Esophagus mucosa (tissue), 1 donor: ENCODE results near the gene LIMCH1. TPM values are rescaled to one million over a fixed set of nuclear protein-coding genes. Genes with fewer than 3 reads are reported as not detected.
"Not testable (repeated sequence)": the region's sequence is repeated elsewhere in the genome, so short reads cannot be mapped to it uniquely, and the experiment has no call there.

Experiments
- ATAC-seq: fragments of 200-7000 bp; cut with Tn5 transposase; one replicate; pipeline ENCODE4 v1.9.1; 2020
- total RNA-seq: library from RNA; stranded (reverse); gene quantifications from one replicate; pipeline ENCODE4 v1.2.4, GENCODE V29; 2023
- donor health status: DM: yes; HTN: yes; CAD: no.

Gene LIMCH1, protein sequence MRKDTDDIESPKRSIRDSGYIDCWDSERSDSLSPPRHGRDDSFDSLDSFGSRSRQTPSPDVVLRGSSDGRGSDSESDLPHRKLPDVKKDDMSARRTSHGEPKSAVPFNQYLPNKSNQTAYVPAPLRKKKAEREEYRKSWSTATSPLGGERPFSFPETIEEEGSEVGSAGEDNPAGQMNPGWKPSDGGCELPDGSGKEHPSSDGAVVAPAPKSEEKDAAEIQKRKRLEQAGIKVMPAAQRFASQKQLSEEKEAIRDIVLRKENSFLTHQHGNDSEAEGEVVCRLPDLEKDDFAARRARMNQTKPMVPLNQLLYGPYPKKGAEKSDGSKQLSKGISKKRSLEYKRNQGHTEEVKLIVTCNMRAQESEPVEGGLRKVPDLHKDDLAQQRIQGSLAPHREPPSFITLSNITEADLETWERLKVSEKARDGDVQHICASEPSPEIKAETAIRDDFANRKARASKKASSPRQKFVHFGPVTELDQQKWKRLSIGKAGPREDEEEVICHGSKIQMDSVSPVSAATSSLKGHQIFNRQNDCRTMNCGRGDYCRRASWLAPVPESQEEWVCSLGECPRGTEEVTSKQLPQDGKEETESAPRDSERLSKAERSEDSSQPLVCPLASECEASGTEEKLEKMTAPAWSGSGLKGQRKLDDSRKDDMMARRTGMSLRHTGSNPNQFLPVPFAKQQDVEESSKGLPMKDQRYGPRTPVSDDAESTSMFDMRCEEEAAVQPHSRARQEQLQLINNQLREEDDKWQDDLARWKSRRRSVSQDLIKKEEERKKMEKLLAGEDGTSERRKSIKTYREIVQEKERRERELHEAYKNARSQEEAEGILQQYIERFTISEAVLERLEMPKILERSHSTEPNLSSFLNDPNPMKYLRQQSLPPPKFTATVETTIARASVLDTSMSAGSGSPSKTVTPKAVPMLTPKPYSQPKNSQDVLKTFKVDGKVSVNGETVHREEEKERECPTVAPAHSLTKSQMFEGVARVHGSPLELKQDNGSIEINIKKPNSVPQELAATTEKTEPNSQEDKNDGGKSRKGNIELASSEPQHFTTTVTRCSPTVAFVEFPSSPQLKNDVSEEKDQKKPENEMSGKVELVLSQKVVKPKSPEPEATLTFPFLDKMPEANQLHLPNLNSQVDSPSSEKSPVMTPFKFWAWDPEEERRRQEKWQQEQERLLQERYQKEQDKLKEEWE (N-terminal part only)
- 15.5 TPM for total RNA-seq

DNA sequence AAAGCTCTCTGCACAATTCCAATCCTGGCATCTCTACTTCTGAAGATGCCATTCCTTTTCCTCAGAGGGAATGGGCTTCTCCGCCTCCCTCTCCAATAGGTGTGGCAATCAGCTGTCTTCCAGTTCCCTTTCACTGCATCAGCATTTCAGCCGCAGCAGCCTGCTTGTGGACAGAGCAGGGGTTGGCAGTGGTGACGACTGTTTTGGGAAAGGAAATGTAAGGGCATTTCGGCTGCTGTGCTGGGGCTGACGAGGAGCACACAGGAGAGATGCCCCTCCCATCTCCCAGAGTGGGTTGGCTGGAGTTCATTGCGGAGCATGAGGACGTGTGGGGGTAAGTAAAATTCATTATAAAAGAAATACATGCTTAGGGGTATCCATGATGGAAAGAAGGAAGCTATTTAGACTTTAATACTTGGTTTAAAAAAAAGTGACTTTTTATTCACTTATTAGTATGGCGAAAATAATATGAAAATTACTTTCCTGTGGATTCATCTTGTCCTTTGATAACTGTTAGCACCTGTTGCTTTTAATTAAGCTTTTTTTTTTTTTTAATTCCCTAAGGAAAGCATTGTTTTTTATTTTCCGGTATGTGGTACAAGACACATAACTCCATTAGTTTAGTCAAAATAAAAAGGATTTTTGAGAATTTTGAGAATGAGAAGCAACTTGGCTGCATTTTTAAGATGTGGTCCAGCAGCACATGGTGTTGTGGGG is at the start of gene LIMCH1:
LIMCH1 (plus strand) TSS at position 141 of the 717 bp plus-strand sequence. CDS start 67,839 bp downstream, outside the sequence.
- ATAC-seq, result no peak

DNA sequence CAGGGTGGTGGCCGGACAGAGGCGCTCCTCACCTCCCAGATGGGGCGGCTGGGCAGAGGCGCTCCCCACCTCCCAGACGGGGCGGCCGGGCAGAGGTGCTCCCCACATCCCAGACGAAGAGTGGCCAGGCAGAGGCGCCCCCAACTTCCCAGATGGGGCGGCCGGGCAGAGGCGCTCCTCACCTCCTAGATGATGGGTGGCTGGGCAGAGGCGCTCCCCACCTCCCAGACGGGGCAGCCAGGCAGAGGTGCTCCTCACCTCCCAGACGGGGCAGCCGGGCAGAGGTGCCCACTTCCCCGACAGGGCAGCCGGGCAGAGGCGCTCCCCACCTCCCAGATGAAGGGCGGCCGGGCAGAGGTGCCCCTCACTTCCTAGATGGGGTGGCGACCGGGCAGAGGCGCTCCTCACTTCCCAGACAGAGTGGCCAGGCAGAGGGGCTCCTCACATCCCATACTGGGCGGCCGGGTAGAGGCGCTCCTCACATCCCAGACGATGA is 46.8 kb upstream of the LIMCH1 start:
- not testable (repeated sequence) for ATAC-seq

DNA sequence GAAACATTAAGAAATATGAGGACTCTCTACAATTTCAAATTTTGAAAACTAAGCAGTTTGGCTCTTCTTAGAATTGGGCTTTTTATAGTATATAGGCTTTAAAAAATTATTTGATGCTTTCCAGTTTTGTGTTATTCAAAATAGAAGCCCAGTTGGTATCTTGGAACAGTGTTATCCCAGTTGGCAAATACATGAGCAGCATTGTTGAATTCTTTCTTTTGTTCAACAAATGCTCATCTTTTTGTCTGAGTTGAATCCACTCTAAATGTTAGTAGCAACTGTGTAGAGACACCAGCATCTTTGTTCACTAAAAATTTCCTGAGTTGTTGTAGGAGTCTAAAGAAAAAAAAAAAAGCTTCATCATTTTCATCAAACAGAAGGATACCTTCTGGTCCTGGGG is 41.0 kb upstream of the LIMCH1 start:
- no peak for ATAC-seq

DNA sequence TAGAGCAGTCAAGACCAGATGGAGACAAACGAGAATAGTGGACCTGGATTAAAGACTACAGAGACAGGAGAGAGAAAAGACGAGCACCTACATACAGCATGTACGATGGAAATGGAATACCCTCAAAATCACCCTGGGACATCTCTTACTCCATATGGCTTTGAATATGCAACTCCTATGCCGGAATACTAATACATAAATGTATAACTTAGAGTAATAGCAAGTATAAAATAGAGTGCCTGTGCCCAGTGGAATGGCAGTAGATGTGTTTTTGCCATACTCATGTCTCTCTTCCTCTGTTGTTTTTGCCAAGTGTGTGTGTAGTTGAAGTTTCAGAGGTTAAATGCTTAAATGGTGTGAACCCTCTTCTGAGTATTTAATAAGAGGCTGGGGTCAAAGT is 39.8 kb upstream of the LIMCH1 start:
- no peak for ATAC-seq

DNA sequence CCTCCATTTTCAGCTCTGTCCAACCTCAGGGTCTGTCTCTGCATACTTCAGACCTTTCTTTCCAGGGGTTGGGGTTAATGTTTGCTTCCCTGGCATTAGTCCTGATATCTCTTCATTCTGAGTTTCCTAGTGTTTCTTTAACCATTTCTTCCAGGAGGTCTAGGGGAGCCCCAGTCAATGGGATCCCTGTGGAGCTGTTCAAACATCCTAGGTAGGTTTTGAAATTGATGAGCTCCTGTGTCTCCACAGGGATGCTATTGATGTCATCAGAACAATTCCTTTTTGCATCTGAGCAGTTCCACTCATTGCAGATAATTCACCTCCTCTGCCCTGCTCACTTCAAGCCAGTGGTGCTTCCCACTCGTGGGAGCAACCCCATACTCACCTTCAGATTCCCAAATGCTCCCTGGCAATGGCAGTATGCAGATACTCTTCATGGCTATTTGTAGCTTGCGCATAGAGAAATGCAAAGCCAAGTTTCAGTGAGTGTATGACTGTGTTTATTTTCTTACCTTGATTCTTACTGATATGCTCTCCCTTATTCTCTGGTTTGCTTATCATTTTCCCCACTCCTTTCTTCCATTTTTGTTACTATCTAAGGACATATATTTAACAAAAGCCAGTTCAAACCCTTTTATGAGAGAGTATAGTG is 33.7 kb upstream of the LIMCH1 start:
- no peak for ATAC-seq

DNA sequence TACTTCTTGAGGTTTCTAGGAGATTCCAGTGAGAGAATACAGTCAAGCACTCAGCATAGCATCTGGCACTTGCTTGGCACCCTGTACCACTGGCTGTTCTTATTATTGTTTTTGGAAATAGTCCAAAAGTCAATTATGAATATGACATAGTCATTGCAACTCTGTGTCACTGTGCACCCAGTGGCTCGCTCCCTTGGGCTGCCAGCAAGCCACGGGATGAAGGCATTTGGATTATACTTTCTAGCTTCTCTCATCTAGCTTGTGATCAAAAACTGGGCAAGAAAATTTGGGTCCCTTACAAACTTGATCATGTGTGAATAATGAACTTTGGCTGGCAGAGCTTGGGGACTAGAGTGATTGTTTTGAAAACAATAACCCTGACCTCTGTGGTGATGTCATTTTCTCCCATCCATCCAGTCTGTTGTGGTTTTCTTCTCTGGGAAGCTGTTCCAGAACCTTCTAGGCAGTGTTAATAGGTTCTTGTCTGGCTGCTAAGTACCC is 32.7 kb upstream of the LIMCH1 start:
- no peak for ATAC-seq

DNA sequence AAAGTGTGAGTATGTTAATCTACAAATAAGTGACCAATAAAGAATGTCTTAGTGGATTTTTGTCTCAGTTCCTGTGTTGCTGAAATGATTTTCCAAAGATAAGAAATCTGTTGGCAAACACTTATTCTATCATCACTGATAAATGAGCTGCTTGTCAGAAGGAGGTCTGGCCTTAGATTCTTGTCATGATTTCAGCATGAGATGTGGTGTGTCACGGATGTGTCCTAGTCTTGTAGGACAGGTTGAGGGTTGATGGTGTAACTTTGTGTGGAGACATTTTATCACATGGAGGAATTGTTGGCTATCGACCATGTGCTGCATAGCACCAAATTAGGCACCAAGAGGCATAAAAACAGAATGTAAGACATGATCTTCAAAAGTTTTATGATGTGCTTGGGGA is 31.8 kb upstream of the LIMCH1 start:
- no peak for ATAC-seq

DNA sequence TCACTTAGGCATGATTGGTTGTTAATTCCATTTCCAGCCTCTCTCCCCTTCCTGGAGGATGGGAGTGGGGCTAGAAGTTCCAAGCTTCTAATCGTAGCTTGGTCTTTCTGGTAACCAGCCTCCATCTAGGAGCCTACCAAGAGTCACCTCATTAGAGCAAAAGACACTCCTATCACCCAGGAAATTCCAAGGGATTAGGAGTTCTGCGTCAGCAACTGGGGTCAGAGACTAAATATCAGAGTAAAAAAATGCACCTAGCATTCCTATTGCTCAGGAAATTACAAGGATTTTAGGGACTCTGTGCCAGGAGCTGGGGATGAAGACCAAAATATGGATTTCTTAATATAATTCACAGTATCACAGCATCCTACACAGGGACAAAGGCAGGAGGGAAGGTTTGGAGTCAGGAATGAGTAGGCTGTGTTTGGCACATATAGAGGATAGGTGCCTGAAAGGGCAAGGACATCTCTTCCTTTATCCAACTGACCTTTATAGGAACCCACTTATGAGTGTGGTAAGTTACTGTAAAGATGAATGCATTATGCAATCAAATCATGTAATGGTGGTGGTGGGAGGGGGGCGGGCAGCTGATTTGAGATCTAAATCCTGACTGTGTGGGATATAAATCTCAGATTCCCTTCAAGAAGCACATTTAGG is 30.5 kb upstream of the LIMCH1 start:
- ATAC-seq, result no peak

DNA sequence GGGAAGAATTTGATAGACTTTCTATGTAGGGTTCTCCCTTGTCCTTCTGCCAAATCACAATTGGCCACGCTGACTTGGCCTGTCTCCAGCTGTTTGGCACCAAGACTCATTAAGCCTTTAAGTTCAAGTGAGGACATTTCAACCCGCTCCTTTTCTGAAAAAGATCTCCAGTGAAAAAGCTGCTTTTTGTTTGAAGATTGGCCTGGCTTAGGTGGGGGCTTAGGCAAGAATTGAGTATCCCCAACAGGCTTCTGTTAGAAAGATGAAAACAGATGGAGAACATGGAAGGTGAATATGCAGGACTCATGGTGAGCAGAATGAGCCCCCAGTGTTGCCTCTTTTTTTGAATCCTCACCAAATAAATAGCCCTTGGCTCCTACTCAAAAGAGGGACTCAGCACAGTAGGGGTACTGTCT is 28.5 kb upstream of the LIMCH1 start:
- ATAC-seq, result no peak

DNA sequence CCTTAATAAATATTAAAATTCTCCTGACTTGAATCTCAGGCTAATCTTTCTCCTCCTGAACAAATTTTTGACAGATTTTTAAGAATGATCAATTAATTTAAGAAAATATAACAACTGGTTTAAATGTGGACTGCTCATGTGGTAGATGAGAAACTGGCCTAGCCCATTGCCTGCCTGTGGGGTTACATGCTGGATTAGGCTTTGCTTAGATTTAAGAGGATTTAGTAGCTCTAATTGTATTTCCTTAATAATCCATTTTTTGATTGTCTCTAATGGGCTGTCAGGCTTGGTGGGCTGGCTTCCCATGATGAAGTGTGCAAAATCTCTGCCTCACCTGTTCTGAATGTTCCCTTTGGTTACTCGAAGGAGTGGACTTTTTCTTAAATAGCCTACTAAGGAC is 27.8 kb upstream of the LIMCH1 start:
- ATAC-seq, result no peak

DNA sequence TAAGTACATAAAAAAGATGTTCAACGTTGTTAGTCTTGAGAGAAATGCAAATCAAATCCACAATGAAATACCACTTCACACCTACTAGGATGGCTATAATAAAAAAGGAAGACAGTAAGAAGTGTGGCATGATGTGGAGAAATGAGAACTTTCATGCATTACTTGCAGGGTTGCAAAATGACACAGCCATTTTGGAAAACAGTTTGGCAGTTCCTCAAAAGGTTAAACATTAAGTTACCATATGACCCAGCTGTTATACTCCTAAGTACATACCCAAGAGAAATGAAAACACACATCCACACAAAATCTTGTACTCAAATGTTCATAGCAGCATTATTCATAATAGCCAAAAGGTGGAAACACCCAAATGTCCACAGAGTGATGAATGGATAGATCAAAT is 25.8 kb upstream of the LIMCH1 start:
- no peak for ATAC-seq

DNA sequence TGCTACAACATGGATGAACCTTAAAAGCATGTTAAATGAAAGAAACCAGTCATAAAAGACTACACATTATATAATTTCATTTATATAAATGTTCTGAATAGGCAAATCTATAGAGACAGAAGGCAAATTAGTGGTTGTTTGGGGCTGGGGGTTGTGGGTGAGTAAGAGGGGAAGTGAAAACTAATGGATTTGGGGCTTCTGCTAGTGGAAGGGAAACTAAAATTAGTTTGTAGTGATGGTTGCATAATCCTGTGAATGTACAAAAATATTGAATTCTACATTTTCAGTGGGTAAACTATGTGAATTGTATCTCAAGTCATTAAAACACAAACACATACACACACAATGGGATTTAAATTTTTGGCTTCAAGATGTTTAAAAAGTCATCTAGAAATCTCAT is 25.4 kb upstream of the LIMCH1 start:
- ATAC-seq, result no peak

DNA sequence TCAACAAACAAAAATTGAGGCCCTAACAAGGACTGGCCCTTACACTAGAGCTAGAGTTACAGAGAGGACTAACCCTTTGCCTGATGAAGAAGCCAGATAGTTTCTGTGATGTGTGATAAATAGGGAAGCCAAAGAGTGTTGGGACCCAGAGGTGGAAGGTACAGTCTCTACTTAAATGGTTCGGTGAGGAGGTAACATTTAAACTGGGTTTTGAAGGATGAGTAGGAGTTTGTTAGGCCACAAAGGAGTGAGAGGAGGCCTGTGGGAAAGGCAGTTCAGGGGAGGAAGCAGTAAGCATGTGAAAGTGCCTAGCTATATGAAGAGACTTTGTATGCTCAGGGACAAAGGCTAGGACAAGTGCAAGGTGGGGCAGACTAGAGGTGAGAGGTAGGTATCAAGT is 23.8 kb upstream of the LIMCH1 start:
- no peak for ATAC-seq

DNA sequence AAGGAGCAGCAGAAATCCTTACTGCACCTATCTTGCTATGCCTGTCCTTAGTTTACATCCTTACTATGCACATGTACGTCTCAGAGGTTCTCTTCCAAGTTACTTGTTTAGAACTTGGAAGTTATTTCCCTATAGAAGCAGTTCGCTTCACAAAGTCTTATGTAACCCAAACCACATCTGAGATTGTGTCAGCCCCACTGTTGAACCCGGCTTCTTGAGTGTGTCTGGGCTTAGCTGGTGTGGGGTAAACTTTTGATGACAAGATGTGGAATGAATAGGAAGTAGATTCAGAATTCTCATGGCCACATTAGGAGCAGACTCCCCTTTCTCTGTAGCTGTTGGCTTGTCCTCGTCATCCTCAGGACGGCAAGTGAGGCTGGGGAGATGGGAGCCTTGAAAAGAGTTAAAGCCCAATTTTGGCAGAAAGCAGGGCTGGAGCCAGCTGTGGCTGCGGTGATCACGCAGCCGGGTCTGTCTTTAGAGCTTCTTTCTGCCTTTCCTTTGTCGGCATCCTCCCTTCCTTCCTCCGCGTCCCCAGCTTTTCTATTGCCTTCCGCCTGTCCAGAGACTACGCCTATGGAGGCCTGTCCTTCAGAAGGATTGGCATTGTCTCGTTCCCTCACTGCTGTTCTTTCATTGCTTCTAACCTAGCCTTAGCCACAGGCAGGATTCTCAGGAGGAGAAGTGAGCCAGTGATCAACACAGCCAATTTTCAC is 23.0 kb upstream of the LIMCH1 start:
- ATAC-seq, result no peak

DNA sequence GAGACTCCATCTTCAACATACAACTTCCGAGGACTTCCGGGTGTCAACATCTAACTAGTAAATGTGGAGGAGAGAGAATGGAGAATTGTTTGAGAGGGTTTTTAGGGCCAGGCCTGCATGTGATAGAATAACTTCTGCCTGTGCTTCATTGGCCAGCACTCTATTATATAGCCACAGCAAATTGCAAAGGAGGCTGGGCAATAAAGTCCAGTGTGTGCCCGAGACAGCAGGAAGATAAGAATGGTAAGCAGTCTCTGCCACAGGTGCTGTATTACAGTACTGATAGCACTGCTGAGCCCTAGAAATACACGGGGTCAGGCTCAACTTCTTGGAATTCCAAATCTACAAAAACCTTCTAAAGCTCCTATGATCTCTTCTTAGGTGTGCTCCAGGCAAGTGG is 20.8 kb upstream of the LIMCH1 start:
- no peak for ATAC-seq

DNA sequence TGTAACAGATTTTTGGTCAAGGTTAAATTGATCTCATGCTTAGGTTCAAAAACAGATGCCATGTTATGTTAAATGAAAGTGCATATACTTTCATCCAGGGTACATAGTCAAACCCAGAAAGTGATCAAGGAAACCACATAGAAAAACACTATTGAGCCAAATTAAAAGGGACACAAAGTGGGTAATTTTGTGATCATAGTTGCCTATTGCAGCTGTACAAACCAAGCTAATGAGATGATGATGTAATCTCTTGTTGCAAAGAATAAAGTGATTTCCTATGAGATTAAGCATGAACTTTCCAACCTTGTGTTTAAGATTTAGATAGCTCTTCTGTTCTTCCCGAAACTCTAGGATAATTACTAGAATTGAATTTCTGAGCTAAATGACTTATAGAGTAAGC is 20.2 kb upstream of the LIMCH1 start:
- no peak for ATAC-seq

DNA sequence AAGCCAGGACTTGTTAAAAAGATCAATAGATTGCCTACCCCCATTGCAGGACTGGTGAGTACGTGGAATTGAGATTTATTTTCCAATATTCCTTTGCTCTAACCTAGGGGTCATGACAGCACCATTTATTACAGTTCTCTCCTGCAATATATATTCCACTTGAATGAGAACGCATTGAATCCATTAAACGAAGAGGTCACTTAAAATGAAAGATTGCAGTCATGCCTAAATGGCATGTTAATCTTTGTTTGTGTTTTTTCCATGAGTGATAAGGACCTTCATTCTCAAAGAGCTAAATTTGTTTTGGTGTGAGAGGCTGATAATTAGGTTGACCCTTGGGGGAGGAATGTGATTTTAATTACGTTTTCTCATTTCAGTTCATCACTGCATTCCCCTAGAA is 13.5 kb upstream of the LIMCH1 start:
- no peak for ATAC-seq

DNA sequence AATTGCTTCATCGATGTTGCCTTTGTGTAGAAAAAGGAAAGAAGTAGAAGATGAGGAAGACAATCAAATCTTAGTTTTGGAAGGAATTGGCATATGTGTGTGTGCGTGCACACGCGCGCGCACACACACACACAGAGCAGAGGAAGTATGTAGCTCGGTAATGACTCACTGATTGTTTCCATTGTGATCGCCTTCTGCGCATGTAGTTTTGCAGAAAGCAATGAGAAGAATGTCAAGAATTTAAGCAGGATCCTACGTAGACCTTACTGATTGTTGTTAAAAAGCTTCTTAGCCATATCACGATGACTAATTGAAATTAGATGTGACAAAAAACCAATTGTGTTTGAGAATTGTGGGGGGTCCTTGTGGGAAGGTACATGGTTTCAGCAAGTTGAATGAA is 12.8 kb upstream of the LIMCH1 start:
- peak; percentile 59 for ATAC-seq

DNA sequence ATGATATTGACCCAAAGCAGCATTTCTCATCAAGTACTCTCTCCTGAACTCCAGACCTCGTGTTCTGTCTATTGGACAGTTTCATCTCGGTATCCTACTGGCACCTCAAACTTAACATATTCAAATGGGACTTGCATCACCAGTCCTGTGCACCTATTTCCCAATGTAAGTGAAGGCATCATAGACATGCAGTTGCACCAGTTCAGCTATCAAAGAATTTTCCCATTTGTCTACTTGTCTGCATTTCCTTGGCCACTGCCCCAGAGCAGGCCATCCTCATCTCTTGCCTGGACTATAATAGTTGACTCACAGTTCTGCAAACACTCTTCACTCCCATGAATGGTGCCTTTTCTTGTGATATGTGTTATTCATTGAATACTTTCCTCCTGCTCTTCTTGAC is 11.3 kb upstream of the LIMCH1 start:
- no peak for ATAC-seq

DNA sequence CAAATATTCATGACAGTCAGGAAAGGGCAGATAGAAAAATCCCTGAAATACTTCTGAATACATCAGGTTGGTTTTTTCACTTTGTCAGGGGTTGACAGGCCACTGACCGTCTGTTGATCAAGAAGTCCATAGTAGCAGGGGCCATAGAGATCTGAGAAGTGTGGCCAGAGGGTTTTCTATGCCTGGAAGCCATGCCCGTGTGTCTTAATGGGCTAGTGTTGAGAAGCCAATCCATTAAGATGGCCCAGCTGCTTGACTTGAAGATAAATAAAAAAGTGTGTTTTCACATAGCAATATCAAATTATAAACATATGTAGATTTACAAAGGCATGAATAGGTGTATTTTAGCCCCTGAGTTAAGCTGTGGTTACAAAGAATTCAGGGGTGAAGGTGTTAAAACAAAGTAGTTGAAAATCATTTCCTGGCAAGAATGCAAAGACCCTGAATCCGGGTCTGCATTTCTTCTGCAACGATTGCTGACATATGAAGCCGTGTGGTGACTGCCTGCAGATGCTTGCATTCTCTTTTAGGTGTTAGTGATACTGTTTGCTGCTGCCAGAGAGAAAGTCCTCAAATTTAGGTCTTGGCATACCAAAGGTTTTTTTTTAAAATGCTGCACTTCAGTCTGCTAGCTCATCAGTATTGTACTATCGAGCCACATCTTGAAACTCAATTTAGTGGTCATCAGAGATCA is 9.3 kb upstream of the LIMCH1 start:
- no peak for ATAC-seq
